CD4-positive, alpha-beta T cell (primary cell): ENCODE results near the gene NEB. TPM values are rescaled to one million over a fixed set of nuclear protein-coding genes. Genes with fewer than 3 reads are reported as not detected.

ENCODE experiments used
- ATAC-seq: fragments of 200-7000 bp; cut with Tn5 transposase; one replicate; pipeline ENCODE4 v1.10.0; 2022; ENCODE audit warnings: mild to moderate bottlenecking; ENCODE audit not compliant: poor library complexity
- CTCF ChIA-PET: fragments of 350-600 bp; sonication (Branson Sonifier 250); formaldehyde crosslinking; loops from one replicate; lab custom pipeline; 2021; ENCODE audit warnings: antibody characterized with exemption, inconsistent platforms; lab: Charles Lee
- POLR2A ChIA-PET: fragments of 350-600 bp; sonication (Branson Sonifier 250); formaldehyde crosslinking; loops from one replicate; lab custom pipeline; 2021; ENCODE audit warnings: antibody characterized with exemption, inconsistent platforms; lab: Charles Lee
- DNase-seq, 14 experiments: peaks; one replicate each; pipeline ENCODE4 v3.0.0-alpha.2; 2013 to 2020; ENCODE audit warnings: mixed read lengths in 2 of 14
- H3K27ac ChIP-seq, 2 donors: one replicate each; pipeline versions ENCODE4 v1.5.1 to v1.7.0; 2013; ENCODE audit warnings: low read length in 2 of 2, low read depth in 1 of 2, mild to moderate bottlenecking in 1 of 2
- H3K27me3 ChIP-seq, 2 experiments: 1 replicate in 1 of 2; 2 replicates in 1 of 2; pipeline versions ENCODE4 v1.6.1 to v1.7.0; 2013; ENCODE audit warnings: low read length in 2 of 2, control low read depth in 1 of 2, mild to moderate bottlenecking in 1 of 2, moderate library complexity in 1 of 2; ENCODE audit not compliant: insufficient read depth in 2 of 2, control insufficient read depth in 1 of 2
- H3K36me3 ChIP-seq: one replicate; pipeline ENCODE4 v1.6.1; 2013; ENCODE audit warnings: low read length, control low read depth; ENCODE audit not compliant: insufficient read depth
- H3K4me1 ChIP-seq: one replicate; pipeline ENCODE4 v1.6.1; 2013; ENCODE audit warnings: low read length, control low read depth; ENCODE audit not compliant: insufficient read depth
- H3K4me3 ChIP-seq: one replicate; pipeline ENCODE4 v1.5.1; 2013; ENCODE audit warnings: mild to moderate bottlenecking, low read length, moderate library complexity
- H3K9me3 ChIP-seq, 2 experiments: 1 replicate in 1 of 2; 2 replicates in 1 of 2; pipeline versions ENCODE4 v1.6.1 to v1.7.0; 2013; ENCODE audit warnings: low read length in 2 of 2, mild to moderate bottlenecking in 2 of 2, control low read depth in 1 of 2, moderate library complexity in 1 of 2; ENCODE audit not compliant: control insufficient read depth in 1 of 2, insufficient read depth in 1 of 2
- H3K27ac Mint-ChIP-seq: one replicate; pipeline ENCODE4 v1.8.0; 2020; ENCODE audit warnings: mixed read lengths
- H3K27me3 Mint-ChIP-seq: one replicate; pipeline ENCODE4 v1.8.0; 2021; ENCODE audit warnings: mixed read lengths
- H3K36me3 Mint-ChIP-seq: one replicate; pipeline ENCODE4 v1.8.0; 2021; ENCODE audit warnings: low read depth, mixed read lengths
- H3K4me1 Mint-ChIP-seq: one replicate; pipeline ENCODE4 v1.8.0; 2021; ENCODE audit warnings: low read depth, mixed read lengths
- H3K4me3 Mint-ChIP-seq: one replicate; pipeline ENCODE4 v1.8.0; 2020; ENCODE audit warnings: mild to moderate bottlenecking, mixed read lengths
- H3K9me3 Mint-ChIP-seq: one replicate; pipeline ENCODE4 v1.8.0; 2020; ENCODE audit warnings: mixed read lengths
- CTCF ChIP-seq: fragments of 200-600 bp; IDR thresholded peaks from one replicate; pipeline ENCODE4 v1.8.0; 2022; ENCODE audit warnings: antibody characterized with exemption, mild to moderate bottlenecking
- intact Hi-C, 2 experiments: fragments of 100-400 bp; cut with DNase I in 1 of 2; cut with micrococcal nuclease in 1 of 2; formaldehyde crosslinking; loops; one replicate each; pipeline versions ENCODE4 v1.15.1 to v1.9.0; 2023 to 2025; cut with DNase I, micrococcal nuclease
- total RNA-seq, 174 experiments: library from RNA in 2 of 174; stranded (reverse) in 2 of 174; gene quantifications; one replicate each; pipeline ENCODE4 v1.2.3 and lab custom pipeline; 2021 to 2026

The NEB gene
- total RNA-seq, 2 experiments from 2014 or later: 1.2 to 1.8 TPM

GRCh38 chr2:151534001-151534400, 200.3 kb downstream of the NEB start:
- no peak overlapping the region for H3K4me3 Mint-ChIP-seq
- H3K9me3 Mint-ChIP-seq: no peaks in the 10 kb centered on the region
- ATAC-seq (no peak), DNase-seq (no peak)
- Histone ChIP-seq H3K9me3 (no peaks in the 10 kb centered on the region), H3K27ac (no peak overlapping the region), H3K27me3 (no peaks in the 10 kb centered on the region), H3K36me3 (no peaks in the 10 kb centered on the region), H3K4me1 (no peaks in the 10 kb centered on the region), H3K4me3 (no peak overlapping the region)
- H3K27ac Mint-ChIP-seq: no peak overlapping the region
- CTCF ChIA-PET: no interaction called here
- no peaks in the 10 kb centered on the region for H3K4me1 Mint-ChIP-seq
- POLR2A ChIA-PET: no interaction called here
- TF ChIP-seq CTCF: no peak
- no peaks in the 10 kb centered on the region for H3K27me3 Mint-ChIP-seq
- intact Hi-C loops: no loop called here
- peaks cover 23% of the 10 kb centered on the region for H3K36me3 Mint-ChIP-seq

DNA sequence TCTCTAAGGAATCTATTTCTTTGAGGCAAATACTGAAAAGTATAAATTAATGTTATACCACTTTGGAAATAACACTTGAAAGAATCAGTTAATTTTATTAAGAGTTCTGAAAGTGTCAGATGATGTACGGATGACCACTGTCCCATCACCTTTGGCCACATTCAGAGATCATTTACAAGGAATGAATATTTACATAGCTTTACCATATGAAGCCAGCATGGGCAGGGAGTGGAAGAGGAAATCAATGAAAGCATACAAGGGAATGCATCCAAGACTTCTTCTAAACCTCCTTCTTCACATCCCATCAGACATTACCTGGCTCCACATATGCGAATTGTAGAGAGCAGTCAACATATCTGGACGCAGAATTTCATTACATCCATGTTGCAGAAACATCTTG, 201.1 kb downstream of the NEB start:
- no peak overlapping the region for H3K4me3 ChIP-seq
- Mint-ChIP-seq H3K36me3 (peaks cover 23% of the 10 kb centered on the region), H3K27ac (no peak overlapping the region), H3K4me1 (no peaks in the 10 kb centered on the region), H3K27me3 (no peaks in the 10 kb centered on the region), H3K4me3 (no peak overlapping the region), H3K9me3 (no peaks in the 10 kb centered on the region)
- intact Hi-C loops: no loop called here
- no peaks in the 10 kb centered on the region for H3K27me3 ChIP-seq
- no peak for ATAC-seq
- TF ChIP-seq CTCF: no peak
- no peaks in the 10 kb centered on the region for H3K36me3 ChIP-seq
- DNase-seq: no peak
- ChIA-PET CTCF (no interaction called here), POLR2A (no interaction called here)
- H3K4me1 ChIP-seq: no peaks in the 10 kb centered on the region
- H3K9me3 ChIP-seq: no peaks in the 10 kb centered on the region
- no peak overlapping the region for H3K27ac ChIP-seq

- Mint-ChIP-seq H3K27me3 (no peaks in the 10 kb centered on the region), H3K9me3 (no peaks in the 10 kb centered on the region), H3K27ac (no peak overlapping the region), H3K36me3 (peaks cover 10% of the 10 kb centered on the region), H3K4me3 (no peak overlapping the region), H3K4me1 (no peaks in the 10 kb centered on the region)
- TF ChIP-seq CTCF: no peak
- H3K27me3 ChIP-seq: no peaks in the 10 kb centered on the region
- ChIA-PET CTCF (no interaction called here), POLR2A (no interaction called here)
- H3K9me3 ChIP-seq: no peaks in the 10 kb centered on the region
- no peak overlapping the region for H3K27ac ChIP-seq
- H3K36me3 ChIP-seq: no peaks in the 10 kb centered on the region
- no peak overlapping the region for H3K4me3 ChIP-seq
- DNase-seq: no peak
- no peaks in the 10 kb centered on the region for H3K4me1 ChIP-seq
- intact Hi-C loops: no loop called here
- no peak for ATAC-seq
These were observed 207.6 kb downstream of the NEB start for GRCh38 chr2:151526572-151527090.
